GM23338 (cell line): ENCODE measurements around the gene CTNNA1. TPM values are rescaled to one million over a fixed set of nuclear protein-coding genes. Genes with fewer than 3 reads are reported as not detected.

Experiments used
- ATAC-seq: fragments of 200-7000 bp; cut with Tn5 transposase; 3 replicates; pipeline ENCODE4 v1.9.1; 2020
- DNase-seq: peaks from one replicate; pipeline ENCODE4 v3.0.0-alpha.2; 2015; ENCODE audit warnings: low spot score
- H2AFZ ChIP-seq: fragments of 200-600 bp; sonication (generic); 2 replicates; pipeline ENCODE4 v1.8.0; 2016; ENCODE audit warnings: antibody characterized with exemption, mild to moderate bottlenecking, moderate library complexity
- H3F3A ChIP-seq: fragments of 200-600 bp; sonication (generic); replicated peaks from 2 replicates; pipeline ENCODE4 v1.8.0; 2017; ENCODE audit warnings: antibody characterized with exemption, mixed run types, low read depth
- H3K27ac ChIP-seq: fragments of 200-600 bp; sonication (generic); 2 replicates; pipeline ENCODE4 v1.6.1; 2016; ENCODE audit warnings: low read depth
- H3K27me3 ChIP-seq: fragments of 200-600 bp; sonication (generic); 2 replicates; pipeline ENCODE4 v1.8.0; 2016; ENCODE audit warnings: mild to moderate bottlenecking, mixed run types, moderate library complexity; ENCODE audit not compliant: insufficient read depth
- H3K36me3 ChIP-seq: fragments of 200-600 bp; sonication (generic); 2 replicates; pipeline ENCODE4 v1.8.0; 2016; ENCODE audit warnings: mild to moderate bottlenecking; ENCODE audit not compliant: insufficient read depth
- H3K4me1 ChIP-seq: fragments of 200-600 bp; sonication (generic); 2 replicates; pipeline ENCODE4 v1.8.0; 2016; ENCODE audit warnings: mild to moderate bottlenecking, moderate library complexity; ENCODE audit not compliant: insufficient read depth
- H3K4me2 ChIP-seq: fragments of 200-600 bp; sonication (generic); 2 replicates; pipeline ENCODE4 v1.7.1; 2017; ENCODE audit warnings: mixed run types
- H3K4me3 ChIP-seq: fragments of 200-600 bp; sonication (generic); 2 replicates; pipeline ENCODE4 v1.6.1; 2016; ENCODE audit warnings: mixed run types
- H3K79me2 ChIP-seq: fragments of 200-600 bp; sonication (generic); replicated peaks from 2 replicates; pipeline ENCODE4 v1.8.0; 2017; ENCODE audit warnings: mild to moderate bottlenecking; ENCODE audit not compliant: insufficient read depth
- H3K9me2 ChIP-seq: fragments of 200-600 bp; sonication (generic); 2 replicates; pipeline ENCODE4 v1.8.0; 2017; ENCODE audit not compliant: insufficient read depth
- H4K20me1 ChIP-seq: fragments of 200-600 bp; sonication (generic); replicated peaks from 2 replicates; pipeline ENCODE4 v1.8.0; 2017; ENCODE audit warnings: mild to moderate bottlenecking; ENCODE audit not compliant: insufficient read depth
- H3K27ac Mint-ChIP-seq: 2 replicates; pipeline ENCODE4 v1.8.0; 2020; ENCODE audit warnings: inconsistent platforms, mild to moderate bottlenecking, moderate library complexity, mixed read lengths
- H3K27me3 Mint-ChIP-seq: 3 replicates; pipeline ENCODE4 v1.8.0; 2022; ENCODE audit warnings: low read depth, mild to moderate bottlenecking, moderate library complexity, mixed read lengths, inconsistent platforms; ENCODE audit not compliant: insufficient read depth, poor library complexity
- H3K36me3 Mint-ChIP-seq: 3 replicates; pipeline ENCODE4 v1.8.0; 2021; ENCODE audit warnings: low read depth, mild to moderate bottlenecking, inconsistent platforms, moderate library complexity, mixed read lengths
- H3K4me1 Mint-ChIP-seq: 3 replicates; pipeline ENCODE4 v1.8.0; 2020; ENCODE audit warnings: mild to moderate bottlenecking, inconsistent platforms, mixed read lengths
- H3K4me3 Mint-ChIP-seq: 3 replicates; pipeline ENCODE4 v1.8.0; 2021; ENCODE audit warnings: moderate library complexity, mild to moderate bottlenecking, inconsistent platforms, mixed read lengths
- H3K9me3 Mint-ChIP-seq: 3 replicates; pipeline ENCODE4 v1.8.0; 2020; ENCODE audit warnings: moderate library complexity, mild to moderate bottlenecking, inconsistent platforms, mixed read lengths
- EZH2 ChIP-seq: fragments of 200-600 bp; sonication (generic); IDR thresholded peaks from one replicate; pipeline ENCODE4 v1.8.0; 2017; ENCODE audit warnings: antibody characterized with exemption, mild to moderate bottlenecking, low read depth; ENCODE audit not compliant: unreplicated experiment
- EZH2phosphoT487 ChIP-seq: fragments of 200-600 bp; sonication (generic); IDR thresholded peaks from one replicate; pipeline ENCODE4 v1.8.1; 2018; ENCODE audit warnings: antibody characterized with exemption; ENCODE audit not compliant: unreplicated experiment
- JUNB ChIP-seq: IDR thresholded peaks from one replicate; pipeline ENCODE4 v1.6.1; 2016; ENCODE audit warnings: antibody characterized with exemption; ENCODE audit not compliant: unreplicated experiment
- NANOG ChIP-seq: IDR thresholded peaks from 2 replicates; pipeline ENCODE4 v1.6.1; 2016; ENCODE audit warnings: antibody characterized with exemption, borderline replicate concordance
- POLR2AphosphoS5 ChIP-seq: IDR thresholded peaks from 2 replicates; pipeline ENCODE4 v1.6.1; 2016; ENCODE audit warnings: antibody characterized with exemption, low read depth
- STAT1 ChIP-seq: IDR thresholded peaks from one replicate; pipeline ENCODE4 v1.6.1; 2016; ENCODE audit warnings: antibody characterized with exemption; ENCODE audit not compliant: unreplicated experiment
- ZNF114 ChIP-seq: fragments of 250-450 bp; sonication (Bioruptor Pico); IDR thresholded peaks from 2 replicates; pipeline ENCODE4 v1.5.0; 2020; ENCODE audit warnings: mild to moderate bottlenecking, moderate library complexity
- ZNF331 ChIP-seq: fragments of 250-450 bp; sonication (Bioruptor Pico); IDR thresholded peaks from 2 replicates; pipeline ENCODE4 v1.5.0; 2020; ENCODE audit warnings: low read depth, mild to moderate bottlenecking, moderate library complexity
- polyA plus RNA-seq: library from polyadenylated mRNA; unstranded; fragments of >200 nt; fragmentation: Nextera tagmentation; extraction: Ambion mirVana; gene quantifications from 2 replicates; pipeline ENCODE4 v1.2.1, GENCODE V29; 2016
- total RNA-seq: library from RNA; depleted of rRNA; stranded (reverse); fragments of >200 nt; shearing (Covaris generic); gene quantifications from 2 replicates; pipeline ENCODE4 v1.2.3, GENCODE V29; 2014
- TF ChIP-seq, protein P1 (sequence below): IDR thresholded peaks from one replicate; pipeline ENCODE4 v1.6.1; 2018; ENCODE audit warnings: antibody characterized with exemption; ENCODE audit not compliant: unreplicated experiment
- TF ChIP-seq, protein P2 (sequence below), 2 experiments: fragments of 200-600 bp in 1 of 2; sonication (generic) in 1 of 2; conservative IDR thresholded peaks; 2 replicates each; pipeline versions ENCODE4 v1.5.1 to v1.6.1; 2016 to 2017; ENCODE audit warnings: antibody characterized with exemption in 2 of 2, low read depth in 2 of 2, mild to moderate bottlenecking in 2 of 2, moderate library complexity in 1 of 2
- TF ChIP-seq, protein P3 (sequence below): IDR thresholded peaks from 2 replicates; pipeline ENCODE4 v1.6.1; 2016; ENCODE audit warnings: antibody characterized with exemption
- TF ChIP-seq, protein P4 (sequence below): fragments of 250-450 bp; sonication (Bioruptor Pico); IDR thresholded peaks from 2 replicates; pipeline ENCODE4 v1.5.0; 2020; ENCODE audit warnings: mild to moderate bottlenecking, moderate library complexity

The CTNNA1 gene
- total and polyA plus RNA-seq, 2 experiments from 2014 or later = 111 to 348 TPM

DNA sequence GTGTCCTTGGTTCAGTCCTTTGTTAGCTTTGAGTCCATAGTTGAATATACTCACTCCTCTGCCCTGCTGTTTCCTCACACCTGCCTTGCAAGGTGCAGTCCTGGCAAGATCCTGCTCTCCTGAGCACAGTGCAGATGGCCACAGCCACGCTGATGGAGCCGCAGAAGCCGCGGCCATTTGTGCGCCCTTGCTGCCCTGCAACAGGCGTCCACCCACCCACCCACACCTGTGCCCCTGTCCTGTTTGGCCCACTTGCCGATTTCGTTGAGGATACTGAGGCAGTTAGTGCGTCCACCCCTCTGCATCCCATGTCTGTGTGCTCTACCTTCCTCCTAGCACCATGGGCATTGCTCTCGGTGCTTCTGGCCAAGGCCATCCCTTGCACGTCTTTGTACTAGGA, 173.0 kb downstream of the CTNNA1 start:
- no peaks in the 10 kb centered on the region for H3K9me3 Mint-ChIP-seq
- Histone ChIP-seq H3K79me2 (peaks cover 4% of the 10 kb centered on the region; the same call in 1 of the 2 replicates), H3F3A (0 out of 2 replicates have a peak, but pooled peaks cover 4% of the 10 kb centered on the region), H2AFZ (no peak overlapping the region), H3K4me1 (no peaks in the 10 kb centered on the region), H3K4me3 (no peak overlapping the region), H3K4me2 (no peak overlapping the region), H3K9me2 (no peaks in the 10 kb centered on the region), H4K20me1 (no peaks in the 10 kb centered on the region; the same call in 1 of the 2 replicates), H3K27ac (no peak overlapping the region), H3K27me3 (no peaks in the 10 kb centered on the region), H3K36me3 (peaks cover 26% of the 10 kb centered on the region)
- ATAC-seq (no peak), DNase-seq (no peak)
- TF ChIP-seq ZNF114 (CRISPR knock-in tag) (no peak), JUNB (no peak), NANOG (no peak), EZH2phosphoT487 (no peak), ZNF331 (CRISPR knock-in tag) (no peak), EZH2 (no peak), STAT1 (no peak), POLR2AphosphoS5 (no peak)
- TF ChIP-seq, protein P1, sequence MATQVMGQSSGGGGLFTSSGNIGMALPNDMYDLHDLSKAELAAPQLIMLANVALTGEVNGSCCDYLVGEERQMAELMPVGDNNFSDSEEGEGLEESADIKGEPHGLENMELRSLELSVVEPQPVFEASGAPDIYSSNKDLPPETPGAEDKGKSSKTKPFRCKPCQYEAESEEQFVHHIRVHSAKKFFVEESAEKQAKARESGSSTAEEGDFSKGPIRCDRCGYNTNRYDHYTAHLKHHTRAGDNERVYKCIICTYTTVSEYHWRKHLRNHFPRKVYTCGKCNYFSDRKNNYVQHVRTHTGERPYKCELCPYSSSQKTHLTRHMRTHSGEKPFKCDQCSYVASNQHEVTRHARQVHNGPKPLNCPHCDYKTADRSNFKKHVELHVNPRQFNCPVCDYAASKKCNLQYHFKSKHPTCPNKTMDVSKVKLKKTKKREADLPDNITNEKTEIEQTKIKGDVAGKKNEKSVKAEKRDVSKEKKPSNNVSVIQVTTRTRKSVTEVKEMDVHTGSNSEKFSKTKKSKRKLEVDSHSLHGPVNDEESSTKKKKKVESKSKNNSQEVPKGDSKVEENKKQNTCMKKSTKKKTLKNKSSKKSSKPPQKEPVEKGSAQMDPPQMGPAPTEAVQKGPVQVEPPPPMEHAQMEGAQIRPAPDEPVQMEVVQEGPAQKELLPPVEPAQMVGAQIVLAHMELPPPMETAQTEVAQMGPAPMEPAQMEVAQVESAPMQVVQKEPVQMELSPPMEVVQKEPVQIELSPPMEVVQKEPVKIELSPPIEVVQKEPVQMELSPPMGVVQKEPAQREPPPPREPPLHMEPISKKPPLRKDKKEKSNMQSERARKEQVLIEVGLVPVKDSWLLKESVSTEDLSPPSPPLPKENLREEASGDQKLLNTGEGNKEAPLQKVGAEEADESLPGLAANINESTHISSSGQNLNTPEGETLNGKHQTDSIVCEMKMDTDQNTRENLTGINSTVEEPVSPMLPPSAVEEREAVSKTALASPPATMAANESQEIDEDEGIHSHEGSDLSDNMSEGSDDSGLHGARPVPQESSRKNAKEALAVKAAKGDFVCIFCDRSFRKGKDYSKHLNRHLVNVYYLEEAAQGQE = no peak
- TF ChIP-seq, protein P2, sequence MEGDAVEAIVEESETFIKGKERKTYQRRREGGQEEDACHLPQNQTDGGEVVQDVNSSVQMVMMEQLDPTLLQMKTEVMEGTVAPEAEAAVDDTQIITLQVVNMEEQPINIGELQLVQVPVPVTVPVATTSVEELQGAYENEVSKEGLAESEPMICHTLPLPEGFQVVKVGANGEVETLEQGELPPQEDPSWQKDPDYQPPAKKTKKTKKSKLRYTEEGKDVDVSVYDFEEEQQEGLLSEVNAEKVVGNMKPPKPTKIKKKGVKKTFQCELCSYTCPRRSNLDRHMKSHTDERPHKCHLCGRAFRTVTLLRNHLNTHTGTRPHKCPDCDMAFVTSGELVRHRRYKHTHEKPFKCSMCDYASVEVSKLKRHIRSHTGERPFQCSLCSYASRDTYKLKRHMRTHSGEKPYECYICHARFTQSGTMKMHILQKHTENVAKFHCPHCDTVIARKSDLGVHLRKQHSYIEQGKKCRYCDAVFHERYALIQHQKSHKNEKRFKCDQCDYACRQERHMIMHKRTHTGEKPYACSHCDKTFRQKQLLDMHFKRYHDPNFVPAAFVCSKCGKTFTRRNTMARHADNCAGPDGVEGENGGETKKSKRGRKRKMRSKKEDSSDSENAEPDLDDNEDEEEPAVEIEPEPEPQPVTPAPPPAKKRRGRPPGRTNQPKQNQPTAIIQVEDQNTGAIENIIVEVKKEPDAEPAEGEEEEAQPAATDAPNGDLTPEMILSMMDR (conservative IDR thresholded peaks at IDR 0.05; ENCODE audit: low read depth in 2 of 2) = no peak
- TF ChIP-seq, protein P3, sequence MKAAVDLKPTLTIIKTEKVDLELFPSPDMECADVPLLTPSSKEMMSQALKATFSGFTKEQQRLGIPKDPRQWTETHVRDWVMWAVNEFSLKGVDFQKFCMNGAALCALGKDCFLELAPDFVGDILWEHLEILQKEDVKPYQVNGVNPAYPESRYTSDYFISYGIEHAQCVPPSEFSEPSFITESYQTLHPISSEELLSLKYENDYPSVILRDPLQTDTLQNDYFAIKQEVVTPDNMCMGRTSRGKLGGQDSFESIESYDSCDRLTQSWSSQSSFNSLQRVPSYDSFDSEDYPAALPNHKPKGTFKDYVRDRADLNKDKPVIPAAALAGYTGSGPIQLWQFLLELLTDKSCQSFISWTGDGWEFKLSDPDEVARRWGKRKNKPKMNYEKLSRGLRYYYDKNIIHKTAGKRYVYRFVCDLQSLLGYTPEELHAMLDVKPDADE = no peak
- TF ChIP-seq, protein P4, sequence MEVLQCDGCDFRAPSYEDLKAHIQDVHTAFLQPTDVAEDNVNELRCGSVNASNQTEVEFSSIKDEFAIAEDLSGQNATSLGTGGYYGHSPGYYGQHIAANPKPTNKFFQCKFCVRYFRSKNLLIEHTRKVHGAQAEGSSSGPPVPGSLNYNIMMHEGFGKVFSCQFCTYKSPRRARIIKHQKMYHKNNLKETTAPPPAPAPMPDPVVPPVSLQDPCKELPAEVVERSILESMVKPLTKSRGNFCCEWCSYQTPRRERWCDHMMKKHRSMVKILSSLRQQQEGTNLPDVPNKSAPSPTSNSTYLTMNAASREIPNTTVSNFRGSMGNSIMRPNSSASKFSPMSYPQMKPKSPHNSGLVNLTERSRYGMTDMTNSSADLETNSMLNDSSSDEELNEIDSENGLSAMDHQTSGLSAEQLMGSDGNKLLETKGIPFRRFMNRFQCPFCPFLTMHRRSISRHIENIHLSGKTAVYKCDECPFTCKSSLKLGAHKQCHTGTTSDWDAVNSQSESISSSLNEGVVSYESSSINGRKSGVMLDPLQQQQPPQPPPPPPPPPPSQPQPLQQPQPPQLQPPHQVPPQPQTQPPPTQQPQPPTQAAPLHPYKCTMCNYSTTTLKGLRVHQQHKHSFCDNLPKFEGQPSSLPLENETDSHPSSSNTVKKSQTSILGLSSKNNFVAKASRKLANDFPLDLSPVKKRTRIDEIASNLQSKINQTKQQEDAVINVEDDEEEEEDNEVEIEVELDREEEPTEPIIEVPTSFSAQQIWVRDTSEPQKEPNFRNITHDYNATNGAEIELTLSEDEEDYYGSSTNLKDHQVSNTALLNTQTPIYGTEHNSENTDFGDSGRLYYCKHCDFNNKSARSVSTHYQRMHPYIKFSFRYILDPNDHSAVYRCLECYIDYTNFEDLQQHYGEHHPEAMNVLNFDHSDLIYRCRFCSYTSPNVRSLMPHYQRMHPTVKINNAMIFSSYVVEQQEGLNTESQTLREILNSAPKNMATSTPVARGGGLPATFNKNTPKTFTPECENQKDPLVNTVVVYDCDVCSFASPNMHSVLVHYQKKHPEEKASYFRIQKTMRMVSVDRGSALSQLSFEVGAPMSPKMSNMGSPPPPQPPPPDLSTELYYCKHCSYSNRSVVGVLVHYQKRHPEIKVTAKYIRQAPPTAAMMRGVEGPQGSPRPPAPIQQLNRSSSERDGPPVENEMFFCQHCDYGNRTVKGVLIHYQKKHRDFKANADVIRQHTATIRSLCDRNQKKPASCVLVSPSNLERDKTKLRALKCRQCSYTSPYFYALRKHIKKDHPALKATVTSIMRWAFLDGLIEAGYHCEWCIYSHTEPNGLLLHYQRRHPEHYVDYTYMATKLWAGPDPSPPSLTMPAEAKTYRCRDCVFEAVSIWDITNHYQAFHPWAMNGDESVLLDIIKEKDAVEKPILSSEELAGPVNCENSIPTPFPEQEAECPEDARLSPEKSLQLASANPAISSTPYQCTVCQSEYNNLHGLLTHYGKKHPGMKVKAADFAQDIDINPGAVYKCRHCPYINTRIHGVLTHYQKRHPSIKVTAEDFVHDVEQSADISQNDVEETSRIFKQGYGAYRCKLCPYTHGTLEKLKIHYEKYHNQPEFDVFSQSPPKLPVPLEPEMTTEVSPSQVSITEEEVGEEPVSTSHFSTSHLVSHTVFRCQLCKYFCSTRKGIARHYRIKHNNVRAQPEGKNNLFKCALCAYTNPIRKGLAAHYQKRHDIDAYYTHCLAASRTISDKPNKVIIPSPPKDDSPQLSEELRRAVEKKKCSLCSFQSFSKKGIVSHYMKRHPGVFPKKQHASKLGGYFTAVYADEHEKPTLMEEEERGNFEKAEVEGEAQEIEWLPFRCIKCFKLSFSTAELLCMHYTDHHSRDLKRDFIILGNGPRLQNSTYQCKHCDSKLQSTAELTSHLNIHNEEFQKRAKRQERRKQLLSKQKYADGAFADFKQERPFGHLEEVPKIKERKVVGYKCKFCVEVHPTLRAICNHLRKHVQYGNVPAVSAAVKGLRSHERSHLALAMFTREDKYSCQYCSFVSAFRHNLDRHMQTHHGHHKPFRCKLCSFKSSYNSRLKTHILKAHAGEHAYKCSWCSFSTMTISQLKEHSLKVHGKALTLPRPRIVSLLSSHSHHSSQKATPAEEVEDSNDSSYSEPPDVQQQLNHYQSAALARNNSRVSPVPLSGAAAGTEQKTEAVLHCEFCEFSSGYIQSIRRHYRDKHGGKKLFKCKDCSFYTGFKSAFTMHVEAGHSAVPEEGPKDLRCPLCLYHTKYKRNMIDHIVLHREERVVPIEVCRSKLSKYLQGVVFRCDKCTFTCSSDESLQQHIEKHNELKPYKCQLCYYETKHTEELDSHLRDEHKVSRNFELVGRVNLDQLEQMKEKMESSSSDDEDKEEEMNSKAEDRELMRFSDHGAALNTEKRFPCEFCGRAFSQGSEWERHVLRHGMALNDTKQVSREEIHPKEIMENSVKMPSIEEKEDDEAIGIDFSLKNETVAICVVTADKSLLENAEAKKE (CRISPR knock-in tag) = no peak
- H3K27ac Mint-ChIP-seq = no peak overlapping the region
- H3K36me3 Mint-ChIP-seq = peaks cover 56% of the 10 kb centered on the region
- H3K27me3 Mint-ChIP-seq = peaks cover 9% of the 10 kb centered on the region
- H3K4me1 Mint-ChIP-seq = peaks cover 6% of the 10 kb centered on the region; the same call in 2 of the 3 replicates
- no peak overlapping the region for H3K4me3 Mint-ChIP-seq
